ENCODE measurements around the gene SPANXA2.
"Not testable (repeated sequence)": the region's sequence is repeated elsewhere in the genome, so short reads cannot be mapped to it uniquely, and the experiment has no call there.

The SPANXA2 gene, protein sequence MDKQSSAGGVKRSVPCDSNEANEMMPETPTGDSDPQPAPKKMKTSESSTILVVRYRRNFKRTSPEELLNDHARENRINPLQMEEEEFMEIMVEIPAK

DNA sequence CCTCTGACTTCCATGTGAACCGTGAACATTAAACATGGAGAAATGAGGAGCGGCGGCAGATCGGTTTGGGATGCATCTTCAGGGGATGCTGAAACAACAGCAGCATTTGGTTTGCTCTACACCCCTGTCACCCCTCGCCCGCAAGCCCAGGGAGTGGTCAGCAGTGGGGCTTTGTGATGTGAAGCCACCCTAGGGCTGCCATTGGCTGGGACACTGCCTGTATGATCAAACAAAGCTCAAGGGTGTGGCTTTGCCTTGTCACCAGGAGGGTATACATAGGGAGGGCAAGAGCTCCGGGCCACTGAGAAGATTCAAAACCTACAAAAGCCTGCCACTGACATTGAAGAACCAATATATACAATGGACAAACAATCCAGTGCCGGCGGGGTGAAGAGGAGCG is at the start of gene SPANXA2:
Gene SPANXA2 (plus strand): TSS at position 301 of the 400 bp plus-strand sequence. CDS start 60 bp downstream, at position 361.
- not testable (repeated sequence) for DNase-seq (ENCODE audit: low spot score)

DNA sequence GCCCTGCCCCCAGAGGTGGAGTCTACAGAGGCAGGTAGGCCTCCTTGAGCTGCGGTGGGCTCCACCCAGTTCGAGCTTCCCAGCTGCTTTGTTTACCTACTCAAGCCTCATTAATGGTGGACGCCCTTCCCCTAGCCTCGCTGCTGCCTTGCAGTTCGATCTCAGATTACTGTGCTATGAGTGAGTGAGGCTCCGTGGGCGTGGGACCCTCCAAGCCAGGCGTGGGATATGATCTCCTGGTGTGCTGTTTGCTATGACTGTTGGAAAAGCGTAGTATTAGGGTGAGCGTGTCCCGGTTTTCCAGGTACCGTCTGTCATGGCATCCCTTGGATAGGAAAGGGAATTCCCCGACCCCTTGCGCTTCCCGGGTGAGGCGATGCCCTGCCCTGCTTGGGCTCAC is 47.0 kb upstream of the SPANXA2 start:
- DNase-seq (ENCODE audit: low spot score) = not testable (repeated sequence)

DNA sequence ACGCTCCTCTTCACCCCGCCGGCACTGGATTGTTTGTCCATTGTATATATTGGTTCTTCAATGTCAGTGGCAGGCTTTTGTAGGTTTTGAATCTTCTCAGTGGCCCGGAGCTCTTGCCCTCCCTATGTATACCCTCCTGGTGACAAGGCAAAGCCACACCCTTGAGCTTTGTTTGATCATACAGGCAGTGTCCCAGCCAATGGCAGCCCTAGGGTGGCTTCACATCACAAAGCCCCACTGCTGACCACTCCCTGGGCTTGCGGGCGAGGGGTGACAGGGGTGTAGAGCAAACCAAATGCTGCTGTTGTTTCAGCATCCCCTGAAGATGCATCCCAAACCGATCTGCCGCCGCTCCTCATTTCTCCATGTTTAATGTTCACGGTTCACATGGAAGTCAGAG is 4.9 kb upstream of the SPANXA2 start, which contains the start of gene SPANXA1:
Gene SPANXA1 (minus strand): TSS at position 101 of the 400 bp plus-strand sequence. CDS start 60 bp downstream, at position 41.
- not testable (repeated sequence) for DNase-seq (ENCODE audit: low spot score)

DNA sequence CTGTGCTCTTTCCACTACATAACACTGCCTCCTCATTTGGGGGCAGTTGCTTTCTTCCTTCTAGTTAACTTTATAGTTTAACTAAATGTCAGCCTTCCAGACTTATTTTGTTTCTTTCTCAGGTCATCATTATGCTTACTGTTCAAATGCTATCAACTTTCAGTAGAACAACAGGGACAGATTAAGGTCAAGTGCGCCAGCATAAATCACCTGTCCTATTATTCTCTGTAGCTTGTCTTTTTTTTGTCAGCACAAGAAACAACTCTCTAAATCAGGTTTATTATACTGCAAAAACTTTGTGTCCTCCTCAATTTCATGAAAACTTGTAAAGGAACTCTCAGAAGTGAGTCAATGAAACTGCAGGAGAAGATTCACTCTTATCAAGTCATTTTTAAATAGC is 19.6 kb downstream of the SPANXA2 start:
- DNase-seq (ENCODE audit: low spot score) = no peak

- DNase-seq (ENCODE audit: low spot score) = no peak
Observed at GRCh38 chrX:141619336-141619735, 29.8 kb downstream of the SPANXA2 start.

- no peak for DNase-seq (ENCODE audit: low spot score)
Observed at GRCh38 chrX:141632124-141632523, 42.6 kb downstream of the SPANXA2 start.

GRCh38 chrX:141638550-141638949 is 49.0 kb downstream of the SPANXA2 start:
- no peak for DNase-seq (ENCODE audit: low spot score)

Data from D341Med (cell line).